ENCODE data around the gene CLCA4. TPM values are rescaled to one million over a fixed set of nuclear protein-coding genes. Genes with fewer than 3 reads are reported as not detected.

CLCA4 gene
- total and polyA plus RNA-seq, 8 donors: 0.05 to 0.36 (median 0.23) TPM; not detected in 5

DNA sequence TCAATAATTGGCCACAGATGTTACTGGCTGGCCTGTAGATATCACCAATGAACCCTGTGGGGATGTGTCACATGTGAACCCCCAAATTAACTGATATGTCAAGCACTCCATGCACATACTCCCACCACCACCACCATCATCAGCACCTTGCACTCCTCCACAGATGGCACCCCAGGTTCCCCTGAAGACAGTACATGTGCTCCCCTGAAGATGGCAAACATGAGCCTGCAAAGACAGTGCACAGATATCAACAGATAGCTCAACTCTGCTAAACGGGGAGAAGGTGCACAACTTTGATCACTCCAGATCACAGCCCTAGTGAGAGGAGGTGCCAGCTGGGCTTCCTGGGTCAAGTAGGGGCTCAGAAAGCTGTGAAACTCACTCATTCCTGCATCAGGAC, 74.4 kb downstream of the CLCA4 start:
- DNase-seq (no peak), ATAC-seq (no peak)
- H3K36me3 ChIP-seq: no peaks in the 10 kb centered on the region
- H3K4me1 ChIP-seq: peaks cover 0 to 5% of the 10 kb centered on the region in 2 donors
- H3K27ac ChIP-seq: no peak overlapping the region
- H3K27me3 ChIP-seq: no peaks in the 10 kb centered on the region
- TF ChIP-seq, protein P1, sequence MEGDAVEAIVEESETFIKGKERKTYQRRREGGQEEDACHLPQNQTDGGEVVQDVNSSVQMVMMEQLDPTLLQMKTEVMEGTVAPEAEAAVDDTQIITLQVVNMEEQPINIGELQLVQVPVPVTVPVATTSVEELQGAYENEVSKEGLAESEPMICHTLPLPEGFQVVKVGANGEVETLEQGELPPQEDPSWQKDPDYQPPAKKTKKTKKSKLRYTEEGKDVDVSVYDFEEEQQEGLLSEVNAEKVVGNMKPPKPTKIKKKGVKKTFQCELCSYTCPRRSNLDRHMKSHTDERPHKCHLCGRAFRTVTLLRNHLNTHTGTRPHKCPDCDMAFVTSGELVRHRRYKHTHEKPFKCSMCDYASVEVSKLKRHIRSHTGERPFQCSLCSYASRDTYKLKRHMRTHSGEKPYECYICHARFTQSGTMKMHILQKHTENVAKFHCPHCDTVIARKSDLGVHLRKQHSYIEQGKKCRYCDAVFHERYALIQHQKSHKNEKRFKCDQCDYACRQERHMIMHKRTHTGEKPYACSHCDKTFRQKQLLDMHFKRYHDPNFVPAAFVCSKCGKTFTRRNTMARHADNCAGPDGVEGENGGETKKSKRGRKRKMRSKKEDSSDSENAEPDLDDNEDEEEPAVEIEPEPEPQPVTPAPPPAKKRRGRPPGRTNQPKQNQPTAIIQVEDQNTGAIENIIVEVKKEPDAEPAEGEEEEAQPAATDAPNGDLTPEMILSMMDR (IDR thresholded peaks at IDR 0.05): no peak
- no peak overlapping the region for H3K4me3 ChIP-seq
- H3K9me3 ChIP-seq: peaks cover 0 to 31% of the 10 kb centered on the region in 2 donors
- intact Hi-C loops (cut with DNase I): no loop called here

Other genes starting within 250 kb of the CLCA4 start
- 10 to 100 TPM; 37.9 to 46.3 TPM for gene ODF2L, start 150.8 kb upstream of the CLCA4 start, total RNA-seq
- gene ODF2L, start 150.8 kb upstream of the CLCA4 start, polyA plus RNA-seq (ENCODE audit: insufficient read length in 6 of 6): 100 to 1,000 TPM; 105 to 141 (median 115) TPM
- gene CLCA2, start 122.9 kb upstream of the CLCA4 start, total RNA-seq: under 1 TPM; 0.38 to 0.42 TPM
- gene CLCA2, start 122.9 kb upstream of the CLCA4 start, polyA plus RNA-seq (ENCODE audit: insufficient read length in 6 of 6): under 1 TPM; 0.13 to 0.18 (median 0.16) TPM
- not detected for gene CLCA1, start 78.2 kb upstream of the CLCA4 start, total RNA-seq
- gene CLCA1, start 78.2 kb upstream of the CLCA4 start, polyA plus RNA-seq (ENCODE audit: insufficient read length in 6 of 6): not detected
- gene SH3GLB1, start 157.5 kb downstream of the CLCA4 start, total RNA-seq: 100 to 1,000 TPM; 102 to 114 TPM
- gene SH3GLB1, start 157.5 kb downstream of the CLCA4 start, polyA plus RNA-seq (ENCODE audit: insufficient read length in 6 of 6): 100 to 1,000 TPM in 4 of 6 donors, 10 to 100 TPM in 2; 92.7 to 112 (median 101) TPM

All from left lung (tissue), 10 donors.